ENCODE data around the gene TSC1. TPM values are rescaled to one million over a fixed set of nuclear protein-coding genes. Genes with fewer than 3 reads are reported as not detected.
A peak's percentile ranks its signal among the peaks of the same experiment; 100 is the strongest.

Gene TSC1
- total and polyA plus RNA-seq, 10 of the 15 experiments (the other 5 are each of a cell fraction or from before 2014, with no cell fraction given), result 4.0 to 48.0 (median 14.9) TPM

GRCh38 chr9:132944294-132945185 lies at the start of gene TSC1 (continued):
- TF ChIP-seq MLLT1 (IDR thresholded peaks at IDR 0.05), result peak; percentile 89
- 0 out of 2 replicates have a peak, but pooled peaks have one; percentile 64 for TF ChIP-seq RCOR1 (conservative IDR thresholded peaks at IDR 0.05; ENCODE audit: low read depth, low read length)
- TF ChIP-seq CREM (IDR thresholded peaks at IDR 0.05; ENCODE audit: low read depth), result peak; percentile 94
- TF ChIP-seq SMAD1 (IDR thresholded peaks at IDR 0.05; ENCODE audit: low read depth, partially characterized antibody), result no peak
- TF ChIP-seq REST (IDR thresholded peaks at IDR 0.05; ENCODE audit: low read depth, low read length), result no peak
- TF ChIP-seq, protein P1, sequence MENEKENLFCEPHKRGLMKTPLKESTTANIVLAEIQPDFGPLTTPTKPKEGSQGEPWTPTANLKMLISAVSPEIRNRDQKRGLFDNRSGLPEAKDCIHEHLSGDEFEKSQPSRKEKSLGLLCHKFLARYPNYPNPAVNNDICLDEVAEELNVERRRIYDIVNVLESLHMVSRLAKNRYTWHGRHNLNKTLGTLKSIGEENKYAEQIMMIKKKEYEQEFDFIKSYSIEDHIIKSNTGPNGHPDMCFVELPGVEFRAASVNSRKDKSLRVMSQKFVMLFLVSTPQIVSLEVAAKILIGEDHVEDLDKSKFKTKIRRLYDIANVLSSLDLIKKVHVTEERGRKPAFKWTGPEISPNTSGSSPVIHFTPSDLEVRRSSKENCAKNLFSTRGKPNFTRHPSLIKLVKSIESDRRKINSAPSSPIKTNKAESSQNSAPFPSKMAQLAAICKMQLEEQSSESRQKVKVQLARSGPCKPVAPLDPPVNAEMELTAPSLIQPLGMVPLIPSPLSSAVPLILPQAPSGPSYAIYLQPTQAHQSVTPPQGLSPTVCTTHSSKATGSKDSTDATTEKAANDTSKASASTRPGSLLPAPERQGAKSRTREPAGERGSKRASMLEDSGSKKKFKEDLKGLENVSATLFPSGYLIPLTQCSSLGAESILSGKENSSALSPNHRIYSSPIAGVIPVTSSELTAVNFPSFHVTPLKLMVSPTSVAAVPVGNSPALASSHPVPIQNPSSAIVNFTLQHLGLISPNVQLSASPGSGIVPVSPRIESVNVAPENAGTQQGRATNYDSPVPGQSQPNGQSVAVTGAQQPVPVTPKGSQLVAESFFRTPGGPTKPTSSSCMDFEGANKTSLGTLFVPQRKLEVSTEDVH (IDR thresholded peaks at IDR 0.05; ENCODE audit: low read depth, partially characterized antibody), result peak; percentile 81
- TF ChIP-seq JUNB (IDR thresholded peaks at IDR 0.05), result no peak
- no peak for TF ChIP-seq BCL3 (IDR thresholded peaks at IDR 0.05; ENCODE audit: borderline replicate concordance, insufficient read depth, low read depth, low read length, poor library complexity, severe bottlenecking)
- no peak for TF ChIP-seq ZNF592 (IDR thresholded peaks at IDR 0.05)
- peak; percentile 89 for TF ChIP-seq POLR2A (IDR thresholded peaks at IDR 0.05; ENCODE audit: low read depth, low read length)
- no peak for TF ChIP-seq ZNF384 (IDR thresholded peaks at IDR 0.05; ENCODE audit: borderline replicate concordance, low read depth, low read length)
- peak; percentile 99 for TF ChIP-seq STAT1 (conservative IDR thresholded peaks at IDR 0.05)
- TF ChIP-seq ZSCAN29 (IDR thresholded peaks at IDR 0.05), result 0 out of 2 replicates have a peak, but pooled peaks have one; percentile 10
- no peak; the same call in 1 of the 2 replicates for TF ChIP-seq HDAC2 (IDR thresholded peaks at IDR 0.05)
- TF ChIP-seq IKZF2 (IDR thresholded peaks at IDR 0.05), result peak; percentile 56 to 67; a peak in 2 of 4 replicates
